Ascending aorta (tissue), 2 donors: Measurements from ENCODE around the gene GBP7. TPM values are rescaled to one million over a fixed set of nuclear protein-coding genes. Genes with fewer than 3 reads are reported as not detected.
A peak's percentile ranks its signal among the peaks of the same experiment; 100 is the strongest.

Experiments
- DNase-seq, 2 donors: peaks; one replicate each; pipeline ENCODE4 v3.0.0-alpha.2; 2019; ENCODE audit warnings: low spot score in 2 of 2
- H3K27ac ChIP-seq, 2 donors: fragments of 200-600 bp; sonication (generic); one replicate each; pipeline ENCODE4 v1.5.1; 2016 to 2017; ENCODE audit warnings: mild to moderate bottlenecking in 1 of 2
- H3K27me3 ChIP-seq: fragments of 200-600 bp; sonication (generic); one replicate; pipeline ENCODE4 v1.5.1; 2017
- H3K36me3 ChIP-seq, 2 donors: fragments of 200-600 bp; sonication (generic); one replicate each; pipeline ENCODE4 v1.5.1; 2016
- H3K4me1 ChIP-seq, 2 donors: fragments of 200-600 bp; sonication (generic); one replicate each; pipeline ENCODE4 v1.5.1; 2016 to 2017; ENCODE audit warnings: mild to moderate bottlenecking in 1 of 2
- H3K4me3 ChIP-seq, 2 donors: fragments of 200-600 bp; sonication (generic); one replicate each; pipeline ENCODE4 v1.5.1; 2016 to 2017; ENCODE audit warnings: mild to moderate bottlenecking in 1 of 2
- H3K9me3 ChIP-seq, 2 donors: fragments of 200-600 bp; sonication (generic); one replicate each; pipeline ENCODE4 v1.5.1; 2016
- intact Hi-C: fragments of 100-400 bp; cut with DNase I; formaldehyde crosslinking; loops from one replicate; pipeline ENCODE4 v1.15.1; 2023
- total RNA-seq: library from RNA; depleted of rRNA; stranded (reverse); fragments of >200 nt; gene quantifications from one replicate; pipeline ENCODE4 v1.1.0, GENCODE V29; 2016
- TF ChIP-seq, protein P1 (sequence below), 3 experiments: fragments of 200-600 bp in 2 of 3; fragments of 450-650 bp in 1 of 3; sonication (generic) in 2 of 3; IDR thresholded peaks; one replicate each; pipeline ENCODE4 v1.5.1; 2016 to 2019; ENCODE audit warnings: antibody characterized with exemption in 3 of 3, mild to moderate bottlenecking in 1 of 3, moderate library complexity in 1 of 3

The GBP7 gene
- total RNA-seq, 1 donor from 2014 or later: not detected

DNA sequence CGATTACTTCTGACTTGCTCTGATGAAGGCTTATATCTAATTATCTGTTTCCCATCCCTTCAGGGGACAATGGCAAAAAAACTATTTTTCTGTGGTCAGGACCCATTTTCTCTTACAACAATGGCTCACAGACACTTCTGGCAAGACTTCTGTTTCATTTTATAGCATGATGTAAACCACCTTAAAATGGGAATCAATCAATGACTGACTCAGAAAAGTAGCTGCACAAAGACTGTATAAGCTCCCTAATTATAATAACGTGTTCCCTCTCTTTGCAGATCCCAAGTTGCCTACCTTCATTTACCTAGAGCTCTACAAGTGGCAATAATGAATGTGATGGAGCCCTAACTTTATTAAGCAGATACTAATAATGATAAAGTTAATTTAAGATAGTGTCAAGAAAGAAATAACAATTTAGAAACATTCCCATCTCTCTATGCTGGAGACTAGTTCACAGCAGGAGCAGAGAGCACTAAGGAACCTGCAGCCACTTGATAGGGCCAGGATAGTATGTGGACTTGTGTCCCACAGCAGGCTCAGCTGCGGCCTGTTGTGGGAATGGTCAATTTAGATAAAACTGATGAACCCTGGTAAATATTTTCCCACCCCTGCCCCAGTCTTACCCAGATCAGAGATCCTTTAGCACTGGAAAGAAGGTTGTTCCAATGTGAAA lies 50.4 kb downstream of the GBP7 start:
- no peaks in the 10 kb centered on the region for H3K27me3 ChIP-seq
- H3K36me3 ChIP-seq: peaks cover 7 to 12% of the 10 kb centered on the region in 2 donors
- intact Hi-C loops: no loop called here
- no peaks in the 10 kb centered on the region for H3K9me3 ChIP-seq
- peak overlapping the region; percentile 52 to 86 for H3K4me3 ChIP-seq
- TF ChIP-seq, protein P1, sequence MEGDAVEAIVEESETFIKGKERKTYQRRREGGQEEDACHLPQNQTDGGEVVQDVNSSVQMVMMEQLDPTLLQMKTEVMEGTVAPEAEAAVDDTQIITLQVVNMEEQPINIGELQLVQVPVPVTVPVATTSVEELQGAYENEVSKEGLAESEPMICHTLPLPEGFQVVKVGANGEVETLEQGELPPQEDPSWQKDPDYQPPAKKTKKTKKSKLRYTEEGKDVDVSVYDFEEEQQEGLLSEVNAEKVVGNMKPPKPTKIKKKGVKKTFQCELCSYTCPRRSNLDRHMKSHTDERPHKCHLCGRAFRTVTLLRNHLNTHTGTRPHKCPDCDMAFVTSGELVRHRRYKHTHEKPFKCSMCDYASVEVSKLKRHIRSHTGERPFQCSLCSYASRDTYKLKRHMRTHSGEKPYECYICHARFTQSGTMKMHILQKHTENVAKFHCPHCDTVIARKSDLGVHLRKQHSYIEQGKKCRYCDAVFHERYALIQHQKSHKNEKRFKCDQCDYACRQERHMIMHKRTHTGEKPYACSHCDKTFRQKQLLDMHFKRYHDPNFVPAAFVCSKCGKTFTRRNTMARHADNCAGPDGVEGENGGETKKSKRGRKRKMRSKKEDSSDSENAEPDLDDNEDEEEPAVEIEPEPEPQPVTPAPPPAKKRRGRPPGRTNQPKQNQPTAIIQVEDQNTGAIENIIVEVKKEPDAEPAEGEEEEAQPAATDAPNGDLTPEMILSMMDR (IDR thresholded peaks at IDR 0.05): no peak
- H3K4me1 ChIP-seq: peaks cover 7 to 28% of the 10 kb centered on the region in 2 donors
- peak overlapping the region; percentile 72 to 81 for H3K27ac ChIP-seq
- no peak for DNase-seq

DNA sequence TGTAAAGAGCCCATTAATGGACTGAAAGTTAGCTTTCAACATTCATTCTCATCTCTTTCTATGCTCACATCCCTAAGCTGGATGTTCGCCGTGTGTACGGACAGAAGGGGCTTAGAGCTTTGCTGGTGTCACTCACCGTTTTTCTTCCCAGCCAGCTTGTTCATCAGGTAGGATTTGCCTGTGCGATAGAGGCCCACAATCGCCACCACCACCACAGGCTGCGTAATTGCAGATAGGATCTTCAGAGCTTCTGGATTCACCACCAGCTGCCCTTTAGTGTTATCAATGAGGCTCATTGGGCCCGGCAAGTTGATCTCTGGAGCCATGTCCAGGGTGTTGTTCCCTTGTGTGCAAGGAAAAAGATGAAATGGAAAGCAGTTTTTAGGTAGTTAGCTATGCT lies 54.2 kb downstream of the GBP7 start:
- intact Hi-C loops: loop anchor here (5.0 kb wide), 1 partner anchor 236 kb away; no protein-coding TSS in a partner anchor
- H3K9me3 ChIP-seq: no peaks in the 10 kb centered on the region
- H3K4me1 ChIP-seq: peaks cover 3 to 9% of the 10 kb centered on the region in 2 donors
- no peak overlapping the region for H3K27ac ChIP-seq
- peaks cover 43 to 49% of the 10 kb centered on the region in 2 donors for H3K36me3 ChIP-seq
- DNase-seq: no peak
- TF ChIP-seq, protein P1 (IDR thresholded peaks at IDR 0.05): no peak
- H3K4me3 ChIP-seq: no peak overlapping the region
- no peaks in the 10 kb centered on the region for H3K27me3 ChIP-seq

DNA sequence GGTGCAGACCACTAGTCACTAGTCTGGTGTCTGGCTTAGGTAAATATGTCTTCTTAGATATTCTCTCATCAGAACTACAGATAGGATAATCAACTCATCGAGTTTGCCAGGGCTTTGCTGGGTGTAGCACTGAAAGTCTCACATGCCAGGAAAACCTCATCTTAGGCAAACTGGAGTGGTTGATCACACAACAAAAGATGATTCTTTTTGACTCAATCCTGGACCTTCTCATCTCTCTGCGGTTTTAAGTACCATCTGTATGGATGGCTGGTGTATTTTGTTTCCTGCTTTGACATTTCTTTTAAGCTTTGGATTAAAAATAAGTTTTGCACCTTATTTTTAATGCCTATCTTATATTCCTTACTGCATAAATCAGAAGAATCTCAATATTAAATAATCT lies 61.1 kb downstream of the GBP7 start:
- peaks cover 89 to 99% of the 10 kb centered on the region in 2 donors for H3K36me3 ChIP-seq
- TF ChIP-seq, protein P1 (IDR thresholded peaks at IDR 0.05): no peak
- intact Hi-C loops: no loop called here

DNA sequence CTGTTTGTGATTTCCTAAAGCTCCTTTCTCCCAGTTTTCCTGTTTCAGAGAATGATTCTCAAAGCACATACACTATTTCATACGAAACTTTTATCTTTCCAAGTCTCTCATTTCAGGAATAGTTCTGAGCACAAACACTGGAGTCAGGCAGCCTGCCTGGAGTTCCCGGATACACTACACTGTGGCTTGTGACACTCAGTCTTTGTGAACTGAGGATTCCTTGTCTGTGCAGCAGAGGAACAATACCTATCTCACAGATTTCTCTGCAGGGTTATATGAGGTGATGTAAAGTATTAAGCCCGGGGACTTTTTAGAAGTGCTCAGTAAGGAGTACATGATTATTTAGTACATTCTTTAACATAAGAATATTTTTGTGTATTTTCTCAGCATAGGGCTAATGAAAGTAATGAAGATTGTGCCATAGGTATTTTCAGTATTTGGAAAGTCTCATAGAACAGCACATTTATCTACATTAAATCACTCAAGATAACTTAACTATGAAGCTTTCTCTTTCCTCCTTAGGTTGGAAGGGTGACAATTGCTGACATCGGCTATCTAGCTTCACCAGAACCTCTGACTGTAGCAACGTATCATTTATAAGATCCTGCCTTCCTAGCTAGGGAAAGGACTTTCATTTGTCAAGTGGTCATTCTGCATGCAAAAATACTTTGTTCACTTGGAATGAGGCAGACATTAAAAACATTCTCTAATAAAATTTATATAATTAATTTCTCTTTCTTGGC lies 62.8 kb downstream of the GBP7 start:
- H3K27ac ChIP-seq: no peak overlapping the region
- peaks cover 90 to 99% of the 10 kb centered on the region in 2 donors for H3K36me3 ChIP-seq
- TF ChIP-seq, protein P1 (IDR thresholded peaks at IDR 0.05): no peak

More for the DNA sequence above, 61.1 kb downstream of the GBP7 start:
- Histone ChIP-seq H3K9me3 (no peaks in the 10 kb centered on the region), H3K4me1 (no peaks in the 10 kb centered on the region), H3K4me3 (no peak overlapping the region), H3K27ac (no peak overlapping the region), H3K27me3 (no peaks in the 10 kb centered on the region)
- DNase-seq: no peak

DNA sequence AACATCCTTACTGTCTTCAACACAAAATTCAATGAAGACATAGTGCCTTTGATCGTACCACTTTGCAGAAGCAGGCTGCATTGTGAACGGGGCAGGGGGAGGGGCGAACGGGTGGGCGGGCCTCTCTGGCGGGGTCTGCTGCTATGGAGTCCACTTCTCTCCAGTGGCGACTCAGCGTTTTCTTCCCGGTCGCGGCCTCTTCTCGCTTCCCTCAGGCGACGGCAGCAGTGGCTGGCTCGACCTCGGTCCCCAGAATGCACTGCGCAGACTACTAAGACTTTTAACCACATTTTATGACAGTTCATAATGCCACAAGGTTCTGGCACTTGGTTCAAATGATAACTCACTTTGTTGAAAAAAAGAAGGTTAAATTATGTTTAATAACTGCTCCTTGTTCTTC lies 71.1 kb downstream of the GBP7 start:
- Histone ChIP-seq H3K4me3 (no peak overlapping the region), H3K27ac (no peak overlapping the region), H3K9me3 (no peaks in the 10 kb centered on the region), H3K36me3 (peaks cover 35 to 54% of the 10 kb centered on the region in 2 donors), H3K4me1 (no peaks in the 10 kb centered on the region), H3K27me3 (no peaks in the 10 kb centered on the region)
- DNase-seq: no peak
- TF ChIP-seq, protein P1 (IDR thresholded peaks at IDR 0.05): no peak
- intact Hi-C loops: no loop called here

More for the DNA sequence above, 62.8 kb downstream of the GBP7 start:
- H3K4me3 ChIP-seq: no peak overlapping the region
- no peaks in the 10 kb centered on the region for H3K27me3 ChIP-seq
- intact Hi-C loops: no loop called here
- H3K9me3 ChIP-seq: no peaks in the 10 kb centered on the region
- no peaks in the 10 kb centered on the region for H3K4me1 ChIP-seq
- no peak for DNase-seq
